Peyer's patch (tissue), 4 donors: ENCODE measurements around the gene DNAJB9.

Experiments
- POLR2A ChIP-seq, 2 donors: fragments of 450-650 bp; IDR thresholded peaks; one replicate each; pipeline ENCODE4 v1.5.1; 2017; ENCODE audit warnings: antibody characterized with exemption in 2 of 2, mild to moderate bottlenecking in 2 of 2, moderate library complexity in 2 of 2
- TF ChIP-seq, protein P1 (sequence below), 6 experiments: fragments of 450-650 bp in 4 of 6; fragments of 200-600 bp in 2 of 6; sonication (generic) in 1 of 6; IDR thresholded peaks; one replicate each; pipeline ENCODE4 v1.5.1; 2017 to 2019; ENCODE audit warnings: antibody characterized with exemption in 6 of 6, mild to moderate bottlenecking in 3 of 6, moderate library complexity in 1 of 6

DNA sequence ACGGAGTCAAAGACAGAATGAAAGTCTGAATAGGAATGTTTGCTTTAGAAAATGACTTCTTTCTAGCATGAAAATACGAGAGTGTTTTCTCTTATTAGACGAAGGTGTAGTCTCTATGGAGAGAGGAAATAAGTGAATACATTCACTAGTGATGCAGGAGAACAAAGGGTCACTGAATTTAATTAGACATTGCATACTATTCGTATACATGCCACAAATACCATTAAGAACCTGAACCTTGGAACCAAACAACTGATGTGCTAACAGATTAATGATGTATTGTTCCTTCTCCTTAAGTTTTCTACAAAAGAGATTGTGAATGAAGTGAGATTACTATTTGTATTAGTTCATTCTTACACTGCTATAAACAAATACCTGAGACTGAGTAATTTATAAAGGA is 10.4 kb upstream of the DNAJB9 start:
- TF ChIP-seq, protein P1, sequence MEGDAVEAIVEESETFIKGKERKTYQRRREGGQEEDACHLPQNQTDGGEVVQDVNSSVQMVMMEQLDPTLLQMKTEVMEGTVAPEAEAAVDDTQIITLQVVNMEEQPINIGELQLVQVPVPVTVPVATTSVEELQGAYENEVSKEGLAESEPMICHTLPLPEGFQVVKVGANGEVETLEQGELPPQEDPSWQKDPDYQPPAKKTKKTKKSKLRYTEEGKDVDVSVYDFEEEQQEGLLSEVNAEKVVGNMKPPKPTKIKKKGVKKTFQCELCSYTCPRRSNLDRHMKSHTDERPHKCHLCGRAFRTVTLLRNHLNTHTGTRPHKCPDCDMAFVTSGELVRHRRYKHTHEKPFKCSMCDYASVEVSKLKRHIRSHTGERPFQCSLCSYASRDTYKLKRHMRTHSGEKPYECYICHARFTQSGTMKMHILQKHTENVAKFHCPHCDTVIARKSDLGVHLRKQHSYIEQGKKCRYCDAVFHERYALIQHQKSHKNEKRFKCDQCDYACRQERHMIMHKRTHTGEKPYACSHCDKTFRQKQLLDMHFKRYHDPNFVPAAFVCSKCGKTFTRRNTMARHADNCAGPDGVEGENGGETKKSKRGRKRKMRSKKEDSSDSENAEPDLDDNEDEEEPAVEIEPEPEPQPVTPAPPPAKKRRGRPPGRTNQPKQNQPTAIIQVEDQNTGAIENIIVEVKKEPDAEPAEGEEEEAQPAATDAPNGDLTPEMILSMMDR (IDR thresholded peaks at IDR 0.05) = no peak
- no peak for TF ChIP-seq POLR2A (IDR thresholded peaks at IDR 0.05)
